Sigmoid colon (tissue), 3 donors: ENCODE data around the gene AMER3.

ENCODE experiments used
- POLR2A ChIP-seq, 2 donors: fragments of 450-650 bp; IDR thresholded peaks; one replicate each; pipeline ENCODE4 v1.6.1; 2016; ENCODE audit warnings: antibody characterized with exemption in 2 of 2, mild to moderate bottlenecking in 2 of 2, moderate library complexity in 2 of 2
- TF ChIP-seq, protein P1 (sequence below), 4 experiments: fragments of 450-650 bp in 3 of 4; fragments of 200-600 bp in 1 of 4; IDR thresholded peaks; one replicate each; pipeline ENCODE4 v1.5.1; 2016 to 2019; ENCODE audit warnings: antibody characterized with exemption in 4 of 4, mild to moderate bottlenecking in 3 of 4, moderate library complexity in 2 of 4

DNA sequence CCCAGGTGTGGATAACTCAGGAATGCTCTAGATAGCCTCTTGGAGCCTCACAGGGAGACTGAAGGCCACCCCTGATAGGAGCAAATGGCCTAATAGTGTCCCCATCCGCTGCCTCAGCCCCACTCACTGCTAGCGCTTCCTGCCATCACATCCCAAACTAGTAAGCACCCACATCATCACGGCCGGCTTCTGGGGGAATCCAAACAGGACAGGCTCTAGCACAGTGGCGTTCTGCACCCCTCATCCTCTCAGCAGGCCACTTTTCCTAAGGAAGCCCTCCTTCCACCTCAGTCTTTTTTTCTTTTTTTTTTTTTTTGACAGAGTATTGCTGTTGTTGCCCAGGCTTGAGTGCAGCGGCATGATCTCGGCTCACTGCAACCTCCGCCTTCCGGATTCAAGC, 6.3 kb upstream of the AMER3 start:
- TF ChIP-seq, protein P1, sequence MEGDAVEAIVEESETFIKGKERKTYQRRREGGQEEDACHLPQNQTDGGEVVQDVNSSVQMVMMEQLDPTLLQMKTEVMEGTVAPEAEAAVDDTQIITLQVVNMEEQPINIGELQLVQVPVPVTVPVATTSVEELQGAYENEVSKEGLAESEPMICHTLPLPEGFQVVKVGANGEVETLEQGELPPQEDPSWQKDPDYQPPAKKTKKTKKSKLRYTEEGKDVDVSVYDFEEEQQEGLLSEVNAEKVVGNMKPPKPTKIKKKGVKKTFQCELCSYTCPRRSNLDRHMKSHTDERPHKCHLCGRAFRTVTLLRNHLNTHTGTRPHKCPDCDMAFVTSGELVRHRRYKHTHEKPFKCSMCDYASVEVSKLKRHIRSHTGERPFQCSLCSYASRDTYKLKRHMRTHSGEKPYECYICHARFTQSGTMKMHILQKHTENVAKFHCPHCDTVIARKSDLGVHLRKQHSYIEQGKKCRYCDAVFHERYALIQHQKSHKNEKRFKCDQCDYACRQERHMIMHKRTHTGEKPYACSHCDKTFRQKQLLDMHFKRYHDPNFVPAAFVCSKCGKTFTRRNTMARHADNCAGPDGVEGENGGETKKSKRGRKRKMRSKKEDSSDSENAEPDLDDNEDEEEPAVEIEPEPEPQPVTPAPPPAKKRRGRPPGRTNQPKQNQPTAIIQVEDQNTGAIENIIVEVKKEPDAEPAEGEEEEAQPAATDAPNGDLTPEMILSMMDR (IDR thresholded peaks at IDR 0.05) = no peak
- no peak for TF ChIP-seq POLR2A (IDR thresholded peaks at IDR 0.05)
